Activated naive CD4-positive, alpha-beta T cell treated with anti-CD3 and anti-CD28 coated beads, Interleukin-2, amount 50 U/mL, for 72 hours (primary cell): ENCODE data around the gene BPIFB2. TPM values are rescaled to one million over a fixed set of nuclear protein-coding genes. Genes with fewer than 3 reads are reported as not detected.

Source experiments
- ATAC-seq, 2 donors: fragments of 150-1000 bp; cut with Tn5 transposase; 2 replicates each; pipeline ENCODE4 v1.10.0; 2021; ENCODE audit warnings: mild to moderate bottlenecking in 2 of 2, moderate library complexity in 2 of 2
- DNase-seq, 2 donors: peaks; one replicate each; pipeline ENCODE4 v3.0.0; 2021 to 2022; ENCODE audit warnings: low spot score in 2 of 2
- H3K27ac Mint-ChIP-seq, 2 donors: one replicate each; pipeline ENCODE4 v1.8.0; 2022; ENCODE audit warnings: mild to moderate bottlenecking in 2 of 2, mixed read lengths in 2 of 2
- H3K36me3 Mint-ChIP-seq, 2 donors: one replicate each; pipeline ENCODE4 v1.8.0; 2022; ENCODE audit warnings: mixed read lengths in 2 of 2
- H3K9me3 Mint-ChIP-seq, 2 donors: one replicate each; pipeline ENCODE4 v1.8.0; 2022; ENCODE audit warnings: mixed read lengths in 2 of 2
- total RNA-seq, 2 donors: library from RNA; stranded (reverse); gene quantifications; one replicate each; pipeline ENCODE4 v1.2.3, GENCODE V29; 2022

The BPIFB2 gene
- total RNA-seq, 2 donors from 2014 or later = not detected

DNA sequence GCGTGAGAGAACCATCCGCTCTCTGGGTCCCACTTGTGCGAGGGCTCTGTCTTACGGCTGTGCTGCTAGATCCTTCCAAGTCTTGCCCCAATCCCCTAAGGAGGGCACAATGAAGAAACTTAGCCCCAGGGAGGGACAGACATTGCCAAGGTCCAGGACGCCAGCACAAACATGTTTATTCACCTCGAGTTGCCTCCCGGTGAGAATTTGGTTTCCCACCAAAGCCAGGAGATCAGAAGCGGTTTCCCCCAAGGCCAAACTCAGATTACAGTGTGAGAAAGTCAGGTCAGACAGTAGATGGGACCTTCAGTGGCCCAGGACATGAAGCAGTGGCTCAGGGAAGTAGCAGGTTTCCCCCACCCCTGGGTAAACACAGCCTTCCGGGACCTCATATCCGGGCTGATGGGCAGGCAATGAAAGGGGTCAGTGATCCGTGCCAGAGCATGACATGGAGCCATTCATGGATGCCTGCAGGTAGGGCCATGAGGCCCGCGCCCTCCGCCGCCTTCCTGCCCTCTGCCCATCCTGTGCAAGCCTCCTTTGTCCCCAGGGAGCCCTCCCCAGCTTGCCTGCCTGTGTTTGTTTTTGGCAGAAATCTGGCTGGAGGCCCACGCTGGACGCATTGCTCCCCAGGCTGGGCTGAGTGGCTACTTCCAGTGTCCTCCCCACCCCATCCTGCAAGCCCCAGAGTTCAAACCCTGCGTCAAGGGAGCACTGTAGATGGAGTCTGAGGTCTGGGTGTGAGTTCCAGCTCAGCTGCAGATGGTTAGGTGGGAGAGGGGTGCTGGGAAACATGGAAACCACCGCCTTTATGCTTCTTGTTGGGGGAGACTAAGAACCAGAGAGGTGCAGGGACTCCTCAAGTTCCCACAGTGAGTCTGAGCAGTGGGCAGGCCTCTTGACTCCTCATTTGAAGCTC is 2.0 kb downstream of the BPIFB2 start:
- peaks cover 0 to 4% of the 10 kb centered on the region in 2 donors for H3K9me3 Mint-ChIP-seq
- DNase-seq = no peak
- no peak for ATAC-seq
- H3K36me3 Mint-ChIP-seq = no peaks in the 10 kb centered on the region
- no peak overlapping the region for H3K27ac Mint-ChIP-seq

DNA sequence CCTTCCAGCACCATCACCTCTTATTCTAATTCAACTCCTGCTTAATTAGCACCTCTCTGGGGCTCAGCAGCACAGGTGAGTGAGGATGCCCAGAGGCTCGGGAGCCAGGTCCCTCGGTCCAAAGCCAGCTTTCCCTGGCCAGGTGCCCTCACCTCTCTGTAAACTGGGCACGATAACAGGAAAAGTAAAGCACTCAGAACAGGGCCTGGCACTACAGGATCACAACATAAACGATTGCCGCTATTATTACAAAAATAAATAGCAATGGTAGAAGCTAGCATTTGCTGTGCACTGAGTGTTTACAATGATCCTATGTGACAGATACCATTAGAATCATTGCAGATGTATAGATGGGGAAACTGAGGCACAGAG is 2.6 kb downstream of the BPIFB2 start:
- Mint-ChIP-seq H3K36me3 (no peaks in the 10 kb centered on the region), H3K9me3 (peaks cover 0 to 3% of the 10 kb centered on the region in 2 donors), H3K27ac (peak overlapping the region in 1 of 2 donors; percentile 79)
- no peak for DNase-seq
- no peak for ATAC-seq

- no peak for ATAC-seq
- no peaks in the 10 kb centered on the region for H3K36me3 Mint-ChIP-seq
- H3K27ac Mint-ChIP-seq = peak overlapping the region in 1 of 2 donors; percentile 79
- no peak for DNase-seq
- no peaks in the 10 kb centered on the region for H3K9me3 Mint-ChIP-seq
Observed at GRCh38 chr20:33010674-33011449, 3.4 kb downstream of the BPIFB2 start.

DNA sequence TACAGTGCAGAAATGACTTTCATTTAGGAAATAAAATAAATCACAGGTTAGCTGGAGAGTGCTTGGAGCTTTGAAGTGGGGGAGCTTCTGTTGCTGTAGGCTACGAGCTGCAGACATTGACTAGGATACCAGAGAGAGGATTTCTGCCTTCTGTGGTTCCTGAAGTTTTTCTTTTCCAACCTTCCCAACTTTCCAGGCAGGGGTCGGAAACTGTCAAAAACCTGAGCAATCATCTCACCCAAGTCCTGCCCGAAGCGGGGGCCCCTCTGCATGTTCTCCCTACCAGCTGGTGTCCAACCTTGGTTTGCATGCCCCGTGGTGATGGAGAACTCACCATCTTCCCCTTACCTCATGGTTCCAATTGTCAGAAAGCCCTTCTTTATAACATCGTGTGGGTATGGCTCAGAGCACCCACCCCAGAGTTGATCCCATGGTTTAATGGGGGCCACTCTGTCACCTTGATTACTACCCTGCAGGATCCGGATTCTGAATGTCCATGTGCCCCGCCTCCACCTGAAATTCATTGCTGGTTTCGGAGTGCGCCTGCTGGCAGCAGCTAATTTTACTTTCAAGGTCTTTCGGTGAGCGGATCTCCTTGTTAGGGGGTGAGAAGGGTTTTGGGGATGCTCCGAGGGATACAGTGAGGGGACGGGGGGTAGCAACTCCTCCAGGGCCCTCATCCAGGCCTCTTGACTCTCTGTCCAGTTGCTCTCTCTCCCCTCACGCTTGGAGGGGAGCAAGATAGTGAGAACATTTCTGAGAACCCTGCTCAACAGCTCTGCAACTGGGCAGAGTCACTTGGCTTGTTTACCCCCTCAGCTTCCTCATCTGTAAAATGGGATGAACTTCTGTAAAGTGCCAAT is 5.1 kb downstream of the BPIFB2 start:
- no peak for ATAC-seq
- no peaks in the 10 kb centered on the region for H3K9me3 Mint-ChIP-seq
- no peak for DNase-seq
- H3K27ac Mint-ChIP-seq = peak overlapping the region in 1 of 2 donors; percentile 55
- H3K36me3 Mint-ChIP-seq = no peaks in the 10 kb centered on the region

GRCh38 chr20:33013701-33014326 is 6.3 kb downstream of the BPIFB2 start:
- Mint-ChIP-seq H3K9me3 (no peaks in the 10 kb centered on the region), H3K27ac (no peak overlapping the region), H3K36me3 (no peaks in the 10 kb centered on the region)
- no peak for ATAC-seq
- no peak for DNase-seq

- Mint-ChIP-seq H3K27ac (no peak overlapping the region), H3K36me3 (no peaks in the 10 kb centered on the region), H3K9me3 (no peaks in the 10 kb centered on the region)
- ATAC-seq = no peak
- no peak for DNase-seq
Observed at GRCh38 chr20:33014336-33015113, 7.0 kb downstream of the BPIFB2 start.

GRCh38 chr20:33015114-33015484 is 7.6 kb downstream of the BPIFB2 start:
- H3K36me3 Mint-ChIP-seq = no peaks in the 10 kb centered on the region

DNA sequence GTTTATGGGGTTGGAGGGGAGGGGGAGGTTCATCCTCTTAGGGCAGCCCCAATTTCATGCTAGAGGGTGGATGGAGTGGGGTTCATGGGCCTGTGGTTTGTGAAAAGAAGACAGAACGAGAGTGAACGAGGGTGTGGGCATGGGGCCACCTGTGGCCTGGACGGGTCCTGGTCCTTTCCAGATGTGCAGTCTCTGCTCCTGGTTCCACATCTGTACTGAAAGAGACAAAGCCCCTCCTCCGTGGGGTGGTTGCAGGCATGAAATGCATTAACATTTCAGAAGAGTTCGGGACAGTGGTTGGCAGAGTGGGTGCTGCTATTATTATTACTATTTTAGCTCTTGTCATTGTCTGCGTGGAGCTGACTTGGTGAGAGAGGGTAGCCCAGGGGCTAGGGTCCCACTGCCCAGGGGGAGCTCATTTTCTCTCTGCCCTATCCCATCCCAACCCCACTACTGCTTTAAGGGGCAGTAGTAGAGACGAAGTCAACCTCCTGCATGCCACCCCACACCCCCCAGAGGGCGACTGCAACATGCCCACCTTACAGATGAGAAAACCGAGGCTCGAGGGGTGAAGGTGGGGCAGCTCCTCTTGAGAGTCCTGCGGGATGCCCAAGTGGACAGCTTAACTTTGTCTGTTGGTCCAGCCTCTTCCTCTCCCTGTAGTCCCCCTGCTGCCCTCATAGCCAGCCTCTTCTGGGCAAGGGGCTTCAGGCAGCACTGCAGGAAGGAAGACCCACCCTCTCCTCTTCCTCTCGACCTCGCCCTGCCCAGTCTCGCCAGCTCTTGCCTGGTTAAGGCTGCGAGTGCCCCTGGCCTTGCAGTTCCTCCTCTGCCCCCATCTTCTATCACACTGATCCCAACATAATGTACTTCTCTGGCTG is 8.4 kb downstream of the BPIFB2 start:
- H3K27ac Mint-ChIP-seq = peak overlapping the region; percentile 75 to 88
- ATAC-seq = no peak
- no peak for DNase-seq
- no peaks in the 10 kb centered on the region for H3K36me3 Mint-ChIP-seq
- no peaks in the 10 kb centered on the region for H3K9me3 Mint-ChIP-seq

More at GRCh38 chr20:33015114-33015484, 7.6 kb downstream of the BPIFB2 start:
- Mint-ChIP-seq H3K9me3 (no peaks in the 10 kb centered on the region), H3K27ac (peak overlapping the region in 1 of 2 donors; percentile 14)
- DNase-seq (no peak), ATAC-seq (no peak)

DNA sequence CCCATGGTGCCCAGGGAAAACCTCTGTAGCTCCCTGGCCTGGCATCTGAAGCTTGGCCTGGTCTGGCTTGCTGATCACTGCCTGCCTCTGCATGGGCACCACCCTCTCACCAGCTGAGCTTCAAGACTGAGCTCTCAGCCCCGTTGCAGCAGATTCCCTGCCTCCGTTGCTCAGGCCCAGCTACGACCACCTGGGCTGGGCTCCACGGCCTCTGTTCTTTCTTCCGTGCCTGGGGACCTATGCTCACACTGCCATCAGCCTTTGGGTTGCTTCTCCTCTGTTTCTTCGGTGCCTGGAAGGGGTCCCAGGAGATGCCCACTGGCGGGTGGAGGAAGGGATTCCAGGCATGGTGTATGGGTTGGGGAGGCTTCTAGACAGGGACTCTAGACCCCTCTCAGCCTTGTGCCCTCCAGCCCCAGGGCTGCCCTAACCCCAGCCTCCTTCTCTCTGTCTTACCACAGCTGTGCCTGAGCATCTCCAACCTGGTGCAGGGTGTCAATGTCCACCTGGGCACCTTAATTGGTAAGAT is 9.1 kb downstream of the BPIFB2 start:
- ATAC-seq (no peak), DNase-seq (no peak)
- H3K36me3 Mint-ChIP-seq = no peaks in the 10 kb centered on the region
- peak overlapping the region; percentile 75 to 88 for H3K27ac Mint-ChIP-seq
- no peaks in the 10 kb centered on the region for H3K9me3 Mint-ChIP-seq

- Mint-ChIP-seq H3K36me3 (no peaks in the 10 kb centered on the region), H3K27ac (no peak overlapping the region)
- no peak for ATAC-seq
Observed at GRCh38 chr20:33017542-33017941, 10.0 kb downstream of the BPIFB2 start.

DNA sequence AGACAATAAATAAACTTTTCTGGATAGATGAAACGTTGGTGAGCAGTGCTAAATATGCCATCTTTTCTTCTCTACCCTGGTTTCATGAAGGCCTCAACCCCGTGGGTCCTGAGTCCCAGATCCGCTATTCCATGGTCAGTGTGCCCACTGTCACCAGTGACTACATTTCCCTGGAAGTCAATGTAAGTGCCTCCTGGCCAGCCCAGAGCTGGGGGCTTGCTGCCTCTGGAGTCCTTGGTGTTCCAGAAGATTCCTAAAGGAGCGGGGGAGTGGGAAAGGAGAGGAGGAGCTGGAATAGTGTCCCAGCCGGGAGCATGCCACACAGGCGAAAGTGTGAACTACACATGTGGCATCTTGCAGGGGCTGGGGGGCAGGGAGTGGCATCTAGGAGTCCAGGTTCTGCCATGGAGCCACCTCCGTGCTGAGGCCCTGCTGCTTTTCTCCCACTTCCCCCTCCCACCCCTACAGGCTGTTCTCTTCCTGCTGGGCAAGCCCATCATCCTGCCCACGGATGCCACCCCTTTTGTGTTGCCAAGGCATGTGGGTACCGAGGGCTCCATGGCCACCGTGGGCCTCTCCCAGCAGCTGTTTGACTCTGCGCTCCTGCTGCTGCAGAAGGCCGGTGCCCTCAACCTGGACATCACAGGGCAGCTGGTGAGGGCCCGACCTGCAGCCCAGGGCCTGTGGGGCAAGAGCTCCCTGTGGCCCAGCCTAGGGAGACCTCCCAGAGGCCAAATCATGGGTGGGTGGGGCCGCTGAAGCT is 10.8 kb downstream of the BPIFB2 start:
- peak overlapping the region in 1 of 2 donors; percentile 60 for H3K27ac Mint-ChIP-seq
- DNase-seq (no peak), ATAC-seq (no peak)
- H3K9me3 Mint-ChIP-seq = no peaks in the 10 kb centered on the region
- no peaks in the 10 kb centered on the region for H3K36me3 Mint-ChIP-seq

More at GRCh38 chr20:33017542-33017941, 10.0 kb downstream of the BPIFB2 start:
- H3K9me3 Mint-ChIP-seq = no peaks in the 10 kb centered on the region
- no peak for DNase-seq

DNA sequence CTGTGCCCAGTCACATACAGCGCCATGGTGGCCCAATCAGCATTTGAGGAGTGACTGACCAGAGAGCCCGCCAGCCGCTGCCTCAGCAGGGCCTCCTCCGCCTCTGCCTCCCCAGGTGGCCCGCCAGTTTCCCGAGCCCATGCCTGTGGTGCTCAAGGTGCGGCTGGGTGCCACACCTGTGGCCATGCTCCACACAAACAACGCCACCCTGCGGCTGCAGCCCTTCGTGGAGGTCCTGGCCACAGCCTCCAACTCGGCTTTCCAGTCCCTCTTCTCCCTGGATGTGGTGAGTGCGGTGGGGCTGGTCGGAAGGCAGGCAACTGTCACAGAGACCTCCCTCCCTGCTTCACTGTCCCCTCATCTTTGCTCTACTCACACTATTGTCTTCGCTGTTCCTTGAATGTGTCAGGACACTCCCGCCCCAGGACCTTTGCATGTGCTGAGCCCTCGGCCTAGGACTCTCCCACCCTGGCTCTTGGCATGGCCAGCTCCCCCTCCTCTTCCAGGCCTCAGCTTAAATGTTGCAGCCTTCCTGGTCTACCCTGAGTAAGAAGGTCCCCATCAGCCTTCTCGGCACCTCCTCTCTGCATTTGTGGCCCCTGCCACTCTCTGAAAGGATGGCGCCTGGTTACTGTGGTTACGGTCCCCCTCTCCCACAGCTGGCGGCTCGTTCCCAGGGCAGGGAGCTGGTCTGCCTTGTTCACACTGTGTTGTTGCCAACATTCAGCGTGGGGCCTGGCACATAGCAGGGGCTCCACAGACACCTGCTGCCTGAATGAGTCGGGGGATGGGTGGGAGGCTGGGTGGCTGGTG is 12.2 kb downstream of the BPIFB2 start:
- Mint-ChIP-seq H3K36me3 (no peaks in the 10 kb centered on the region), H3K9me3 (no peaks in the 10 kb centered on the region), H3K27ac (peak overlapping the region in 1 of 2 donors; percentile 60)
- ATAC-seq (no peak), DNase-seq (no peak)
